Liver (tissue), 9 donors: Measurements from ENCODE around the gene ST8SIA1. TPM values are rescaled to one million over a fixed set of nuclear protein-coding genes. Genes with fewer than 3 reads are reported as not detected.

Experiments
- DNase-seq: peaks from one replicate; pipeline ENCODE4 v3.0.0-alpha.2; 2017; ENCODE audit warnings: low spot score
- H3K27ac ChIP-seq, 2 donors: one replicate each; pipeline ENCODE4 v1.7.0; 2013; ENCODE audit warnings: inconsistent platforms in 2 of 2, low read length in 2 of 2, control low read depth in 1 of 2, low read depth in 1 of 2, mild to moderate bottlenecking in 1 of 2
- H3K27me3 ChIP-seq, 4 donors: one replicate each; pipeline versions ENCODE4 v1.6.1 to v1.7.0; 2013; ENCODE audit warnings: low read length in 3 of 4, inconsistent platforms in 1 of 4, mild to moderate bottlenecking in 1 of 4, moderate library complexity in 1 of 4; ENCODE audit not compliant: control insufficient read depth in 4 of 4, insufficient read depth in 4 of 4
- H3K36me3 ChIP-seq, 4 donors: one replicate each; pipeline versions ENCODE4 v1.6.1 to v1.7.0; 2013; ENCODE audit warnings: low read length in 3 of 4, mild to moderate bottlenecking in 3 of 4, low read depth in 1 of 4, moderate library complexity in 1 of 4; ENCODE audit not compliant: control insufficient read depth in 4 of 4, insufficient read depth in 3 of 4
- H3K4me1 ChIP-seq, 4 donors: one replicate each; pipeline versions ENCODE4 v1.6.1 to v1.7.0; 2013; ENCODE audit warnings: low read length in 3 of 4, mild to moderate bottlenecking in 3 of 4, moderate library complexity in 1 of 4; ENCODE audit not compliant: control insufficient read depth in 4 of 4, insufficient read depth in 4 of 4
- H3K4me3 ChIP-seq, 3 donors: one replicate each; pipeline versions ENCODE4 v1.6.1 to v1.7.0; 2013; ENCODE audit warnings: low read length in 3 of 3, control low read depth in 1 of 3, low read depth in 1 of 3, mild to moderate bottlenecking in 1 of 3
- H3K9ac ChIP-seq, 2 donors: one replicate each; pipeline ENCODE4 v1.7.0; 2013; ENCODE audit warnings: low read length in 2 of 2, mild to moderate bottlenecking in 2 of 2, moderate library complexity in 2 of 2, control low read depth in 1 of 2, low read depth in 1 of 2
- H3K9me3 ChIP-seq, 4 donors: one replicate each; pipeline versions ENCODE4 v1.6.1 to v1.7.0; 2013; ENCODE audit warnings: low read length in 3 of 4; ENCODE audit not compliant: control insufficient read depth in 4 of 4
- EGR1 ChIP-seq, 2 donors: IDR thresholded peaks; 2 replicates each; pipeline ENCODE4 v1.6.1; 2016 to 2018; ENCODE audit warnings: antibody characterized with exemption in 2 of 2, low read depth in 2 of 2
- FOXA1 ChIP-seq: IDR thresholded peaks from 2 replicates; pipeline ENCODE4 v1.6.1; 2016; ENCODE audit warnings: antibody characterized with exemption
- FOXA2 ChIP-seq: IDR thresholded peaks from 2 replicates; pipeline ENCODE4 v1.6.1; 2016; ENCODE audit warnings: antibody characterized with exemption
- GABPA ChIP-seq, 2 donors: IDR thresholded peaks in 1 of 2; conservative IDR thresholded peaks in 1 of 2; 2 replicates each; pipeline ENCODE4 v1.6.1; 2016; ENCODE audit warnings: antibody characterized with exemption in 2 of 2, mild to moderate bottlenecking in 1 of 2, moderate library complexity in 1 of 2
- HNF4A ChIP-seq, 2 donors: conservative IDR thresholded peaks; 2 replicates each; pipeline ENCODE4 v1.6.1; 2016; ENCODE audit warnings: antibody characterized with exemption in 2 of 2, mild to moderate bottlenecking in 2 of 2
- HNF4G ChIP-seq: IDR thresholded peaks from 2 replicates; pipeline ENCODE4 v1.6.1; 2016; ENCODE audit warnings: antibody characterized with exemption
- JUND ChIP-seq, 2 donors: IDR thresholded peaks; 2 replicates each; pipeline ENCODE4 v1.6.1; 2016; ENCODE audit warnings: antibody characterized with exemption in 2 of 2
- NR2F2 ChIP-seq: IDR thresholded peaks from 2 replicates; pipeline ENCODE4 v1.6.1; 2016; ENCODE audit warnings: antibody characterized with exemption
- RAD21 ChIP-seq, 2 donors: IDR thresholded peaks; 2 replicates each; pipeline ENCODE4 v1.6.1; 2016; ENCODE audit warnings: antibody characterized with exemption in 2 of 2, mild to moderate bottlenecking in 2 of 2
- RXRA ChIP-seq, 2 donors: IDR thresholded peaks; 2 replicates each; pipeline ENCODE4 v1.6.1; 2017 to 2018; ENCODE audit warnings: antibody characterized with exemption in 2 of 2, mild to moderate bottlenecking in 1 of 2
- SP1 ChIP-seq: IDR thresholded peaks from 2 replicates; pipeline ENCODE4 v1.6.1; 2018; ENCODE audit warnings: antibody characterized with exemption, mild to moderate bottlenecking
- TAF1 ChIP-seq: conservative IDR thresholded peaks from 2 replicates; pipeline ENCODE4 v1.6.1; 2016; ENCODE audit warnings: antibody characterized with exemption, mild to moderate bottlenecking
- YY1 ChIP-seq: IDR thresholded peaks from 2 replicates; pipeline ENCODE4 v1.6.1; 2016; ENCODE audit warnings: antibody characterized with exemption, mild to moderate bottlenecking
- WGBS: extraction: QIAGEN DNeasy Blood & Tissue Kit; methylation state at CpG from one replicate; pipeline ENCODE4 v1.1.7; 2013; 5-methylcytosine and 5-hydroxymethylcytosine counted together
- polyA plus RNA-seq, 2 donors: library from polyadenylated mRNA; stranded (reverse) in 1 of 2; unstranded in 1 of 2; fragments of 200-250 nt in 1 of 2; fragments of >200 nt in 1 of 2; fragmentation: Nextera tagmentation in 1 of 2; extraction: Ambion mirVana in 1 of 2; gene quantifications; one replicate each; pipeline versions ENCODE4 v1.2.1 to v1.2.3, GENCODE V29; 2013 to 2015
- total RNA-seq, 2 donors: library from RNA; depleted of rRNA; stranded (reverse); fragments of >200 nt; gene quantifications; one replicate each; pipeline ENCODE4 v1.2.3, GENCODE V29; 2014
- TF ChIP-seq, protein P1 (sequence below): IDR thresholded peaks from 2 replicates; pipeline ENCODE4 v1.6.1; 2016; ENCODE audit warnings: antibody characterized with exemption
- TF ChIP-seq, protein P2 (sequence below): IDR thresholded peaks from 2 replicates; pipeline ENCODE4 v1.6.1; 2016; ENCODE audit warnings: antibody characterized with exemption
- TF ChIP-seq, protein P3 (sequence below): IDR thresholded peaks from 2 replicates; pipeline ENCODE4 v1.6.1; 2016; ENCODE audit warnings: antibody characterized with exemption, mild to moderate bottlenecking
- TF ChIP-seq, protein P4 (sequence below): IDR thresholded peaks from 2 replicates; pipeline ENCODE4 v1.6.1; 2016; ENCODE audit warnings: antibody characterized with exemption
- TF ChIP-seq, protein P5 (sequence below): fragments of 150-350 bp; IDR thresholded peaks from 2 replicates; pipeline ENCODE4 v1.5.1; 2017; ENCODE audit warnings: improper control_type of control experiment, low read depth, low read length; ENCODE audit not compliant: missing input control
- donor health status: healthy.
- donor health status: healthy.
- donor health status: healthy.
- donor health status: healthy.
- donor health status: healthy.

The ST8SIA1 gene
- total and polyA plus RNA-seq, 4 donors: 0.02 to 1.0 (median 0.17) TPM; not detected in 1

DNA sequence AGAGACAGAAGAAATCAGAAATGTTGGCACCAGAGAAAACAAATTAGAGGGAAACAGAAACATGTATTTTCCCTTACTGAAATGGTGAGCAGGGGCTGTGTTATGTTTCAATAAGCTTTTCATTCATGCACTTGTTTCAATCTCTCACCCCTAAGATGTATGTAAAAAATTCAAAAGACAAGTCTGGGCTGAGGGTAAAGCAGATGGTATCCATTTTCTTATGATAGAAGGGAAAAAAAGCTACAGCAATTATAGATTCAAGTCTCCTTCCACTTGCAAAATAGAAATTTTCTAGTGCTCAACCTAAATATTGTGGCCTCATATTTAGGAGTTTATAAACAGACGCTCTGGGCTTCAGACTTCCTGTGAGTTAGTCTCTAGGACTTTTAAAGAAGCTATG lies 138.3 kb downstream of the ST8SIA1 start:
- Histone ChIP-seq H3K9ac (no peak overlapping the region), H3K9me3 (no peaks in the 10 kb centered on the region), H3K36me3 (no peaks in the 10 kb centered on the region), H3K27ac (no peak overlapping the region), H3K4me1 (no peaks in the 10 kb centered on the region), H3K27me3 (no peaks in the 10 kb centered on the region), H3K4me3 (no peak overlapping the region)
- no peak for TF ChIP-seq EGR1 (IDR thresholded peaks at IDR 0.05; ENCODE audit: low read depth in 2 of 2)
- TF ChIP-seq FOXA1: no peak
- TF ChIP-seq HNF4G: no peak
- no peak for TF ChIP-seq GABPA (IDR thresholded peaks at IDR 0.05 in 1 of 2, conservative IDR thresholded peaks at IDR 0.05 in 1 of 2)
- TF ChIP-seq NR2F2: no peak
- TF ChIP-seq, protein P1, sequence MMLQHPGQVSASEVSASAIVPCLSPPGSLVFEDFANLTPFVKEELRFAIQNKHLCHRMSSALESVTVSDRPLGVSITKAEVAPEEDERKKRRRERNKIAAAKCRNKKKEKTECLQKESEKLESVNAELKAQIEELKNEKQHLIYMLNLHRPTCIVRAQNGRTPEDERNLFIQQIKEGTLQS: no peak
- TF ChIP-seq, protein P2, sequence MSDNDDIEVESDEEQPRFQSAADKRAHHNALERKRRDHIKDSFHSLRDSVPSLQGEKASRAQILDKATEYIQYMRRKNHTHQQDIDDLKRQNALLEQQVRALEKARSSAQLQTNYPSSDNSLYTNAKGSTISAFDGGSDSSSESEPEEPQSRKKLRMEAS: no peak
- TF ChIP-seq, protein P3, sequence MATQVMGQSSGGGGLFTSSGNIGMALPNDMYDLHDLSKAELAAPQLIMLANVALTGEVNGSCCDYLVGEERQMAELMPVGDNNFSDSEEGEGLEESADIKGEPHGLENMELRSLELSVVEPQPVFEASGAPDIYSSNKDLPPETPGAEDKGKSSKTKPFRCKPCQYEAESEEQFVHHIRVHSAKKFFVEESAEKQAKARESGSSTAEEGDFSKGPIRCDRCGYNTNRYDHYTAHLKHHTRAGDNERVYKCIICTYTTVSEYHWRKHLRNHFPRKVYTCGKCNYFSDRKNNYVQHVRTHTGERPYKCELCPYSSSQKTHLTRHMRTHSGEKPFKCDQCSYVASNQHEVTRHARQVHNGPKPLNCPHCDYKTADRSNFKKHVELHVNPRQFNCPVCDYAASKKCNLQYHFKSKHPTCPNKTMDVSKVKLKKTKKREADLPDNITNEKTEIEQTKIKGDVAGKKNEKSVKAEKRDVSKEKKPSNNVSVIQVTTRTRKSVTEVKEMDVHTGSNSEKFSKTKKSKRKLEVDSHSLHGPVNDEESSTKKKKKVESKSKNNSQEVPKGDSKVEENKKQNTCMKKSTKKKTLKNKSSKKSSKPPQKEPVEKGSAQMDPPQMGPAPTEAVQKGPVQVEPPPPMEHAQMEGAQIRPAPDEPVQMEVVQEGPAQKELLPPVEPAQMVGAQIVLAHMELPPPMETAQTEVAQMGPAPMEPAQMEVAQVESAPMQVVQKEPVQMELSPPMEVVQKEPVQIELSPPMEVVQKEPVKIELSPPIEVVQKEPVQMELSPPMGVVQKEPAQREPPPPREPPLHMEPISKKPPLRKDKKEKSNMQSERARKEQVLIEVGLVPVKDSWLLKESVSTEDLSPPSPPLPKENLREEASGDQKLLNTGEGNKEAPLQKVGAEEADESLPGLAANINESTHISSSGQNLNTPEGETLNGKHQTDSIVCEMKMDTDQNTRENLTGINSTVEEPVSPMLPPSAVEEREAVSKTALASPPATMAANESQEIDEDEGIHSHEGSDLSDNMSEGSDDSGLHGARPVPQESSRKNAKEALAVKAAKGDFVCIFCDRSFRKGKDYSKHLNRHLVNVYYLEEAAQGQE: no peak
- no peak for TF ChIP-seq YY1
- TF ChIP-seq, protein P4, sequence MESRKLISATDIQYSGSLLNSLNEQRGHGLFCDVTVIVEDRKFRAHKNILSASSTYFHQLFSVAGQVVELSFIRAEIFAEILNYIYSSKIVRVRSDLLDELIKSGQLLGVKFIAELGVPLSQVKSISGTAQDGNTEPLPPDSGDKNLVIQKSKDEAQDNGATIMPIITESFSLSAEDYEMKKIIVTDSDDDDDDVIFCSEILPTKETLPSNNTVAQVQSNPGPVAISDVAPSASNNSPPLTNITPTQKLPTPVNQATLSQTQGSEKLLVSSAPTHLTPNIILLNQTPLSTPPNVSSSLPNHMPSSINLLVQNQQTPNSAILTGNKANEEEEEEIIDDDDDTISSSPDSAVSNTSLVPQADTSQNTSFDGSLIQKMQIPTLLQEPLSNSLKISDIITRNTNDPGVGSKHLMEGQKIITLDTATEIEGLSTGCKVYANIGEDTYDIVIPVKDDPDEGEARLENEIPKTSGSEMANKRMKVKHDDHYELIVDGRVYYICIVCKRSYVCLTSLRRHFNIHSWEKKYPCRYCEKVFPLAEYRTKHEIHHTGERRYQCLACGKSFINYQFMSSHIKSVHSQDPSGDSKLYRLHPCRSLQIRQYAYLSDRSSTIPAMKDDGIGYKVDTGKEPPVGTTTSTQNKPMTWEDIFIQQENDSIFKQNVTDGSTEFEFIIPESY: no peak
- TF ChIP-seq, protein P5, sequence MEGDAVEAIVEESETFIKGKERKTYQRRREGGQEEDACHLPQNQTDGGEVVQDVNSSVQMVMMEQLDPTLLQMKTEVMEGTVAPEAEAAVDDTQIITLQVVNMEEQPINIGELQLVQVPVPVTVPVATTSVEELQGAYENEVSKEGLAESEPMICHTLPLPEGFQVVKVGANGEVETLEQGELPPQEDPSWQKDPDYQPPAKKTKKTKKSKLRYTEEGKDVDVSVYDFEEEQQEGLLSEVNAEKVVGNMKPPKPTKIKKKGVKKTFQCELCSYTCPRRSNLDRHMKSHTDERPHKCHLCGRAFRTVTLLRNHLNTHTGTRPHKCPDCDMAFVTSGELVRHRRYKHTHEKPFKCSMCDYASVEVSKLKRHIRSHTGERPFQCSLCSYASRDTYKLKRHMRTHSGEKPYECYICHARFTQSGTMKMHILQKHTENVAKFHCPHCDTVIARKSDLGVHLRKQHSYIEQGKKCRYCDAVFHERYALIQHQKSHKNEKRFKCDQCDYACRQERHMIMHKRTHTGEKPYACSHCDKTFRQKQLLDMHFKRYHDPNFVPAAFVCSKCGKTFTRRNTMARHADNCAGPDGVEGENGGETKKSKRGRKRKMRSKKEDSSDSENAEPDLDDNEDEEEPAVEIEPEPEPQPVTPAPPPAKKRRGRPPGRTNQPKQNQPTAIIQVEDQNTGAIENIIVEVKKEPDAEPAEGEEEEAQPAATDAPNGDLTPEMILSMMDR: no peak
- TF ChIP-seq RXRA (IDR thresholded peaks at IDR 0.05): no peak
- no peak for TF ChIP-seq SP1
- no peak for TF ChIP-seq HNF4A (conservative IDR thresholded peaks at IDR 0.05)
- TF ChIP-seq JUND (IDR thresholded peaks at IDR 0.05): no peak
- no peak for TF ChIP-seq RAD21 (IDR thresholded peaks at IDR 0.05)
- no peak for TF ChIP-seq FOXA2
- no peak for TF ChIP-seq TAF1
- DNase-seq: no peak
- 77% methylated on average over 1 of the region's 1 CpG for WGBS
